ENCODE data around the gene FZD2. TPM values are rescaled to one million over a fixed set of nuclear protein-coding genes. Genes with fewer than 3 reads are reported as not detected.
A peak's percentile ranks its signal among the peaks of the same experiment; 100 is the strongest.
"Not testable (repeated sequence)": the region's sequence is repeated elsewhere in the genome, so short reads cannot be mapped to it uniquely, and the experiment has no call there.

Gene FZD2
- total RNA-seq, 1 experiment from 2014 or later = 12.8 TPM

DNA sequence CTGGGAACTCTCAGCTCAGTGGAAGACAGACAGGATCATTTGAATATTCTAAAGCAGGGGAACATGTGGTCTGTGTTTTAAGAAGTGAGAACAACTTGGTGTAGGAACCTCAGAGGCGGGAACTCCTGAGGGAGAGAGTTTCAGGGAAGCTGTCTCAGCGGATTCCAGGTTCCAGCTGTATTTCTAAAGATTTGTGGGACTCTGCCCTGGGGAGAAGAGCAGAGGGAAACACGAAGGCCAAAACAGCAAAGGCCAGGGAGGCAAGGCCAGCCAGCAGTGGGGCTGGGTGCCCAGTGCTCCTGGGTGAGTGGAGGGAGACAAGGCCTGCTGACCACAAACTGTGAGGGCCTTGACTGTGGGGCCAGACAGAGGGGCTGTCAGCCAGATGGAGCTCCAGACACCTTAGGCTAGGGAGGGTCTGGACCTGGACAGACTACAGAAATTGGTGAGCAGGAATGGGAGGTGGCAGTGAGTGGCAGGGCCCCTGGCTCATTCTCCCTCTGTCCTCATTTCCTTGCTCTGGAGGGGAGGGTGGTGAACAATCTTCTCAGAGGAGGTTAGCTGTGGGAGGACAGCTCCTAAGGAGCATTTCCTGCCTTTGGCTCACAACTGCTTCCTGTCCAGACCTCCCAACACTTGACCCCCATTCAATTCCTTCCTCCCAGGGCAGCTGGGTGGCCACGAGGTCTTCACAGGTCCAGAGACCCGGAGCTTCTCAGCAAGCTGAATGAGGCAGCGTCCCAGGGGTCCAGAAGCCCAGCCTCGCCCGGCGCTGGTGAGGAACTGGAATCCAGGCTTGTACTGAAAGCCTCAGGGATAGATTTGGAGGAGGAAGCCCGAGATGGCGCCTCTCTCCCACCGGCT is 21.0 kb upstream of the FZD2 start:
- H3K9me3 ChIP-seq (ENCODE audit: control insufficient read depth in 1 of 2, insufficient read depth in 1 of 2, low read depth in 1 of 2, low read length in 2 of 2) = no peaks in the 10 kb centered on the region
- peaks cover 6 to 28% of the 10 kb centered on the region in 2 experiments; a peak in 3 of 4 replicates for H3K4me1 ChIP-seq (ENCODE audit: control insufficient read depth in 1 of 2, insufficient read depth in 2 of 2, low read length in 2 of 2)
- TF ChIP-seq RAD21 (IDR thresholded peaks at IDR 0.05; ENCODE audit: low read depth) = no peak
- no peak for TF ChIP-seq YY1 (IDR thresholded peaks at IDR 0.05; ENCODE audit: extremely low read depth, insufficient replicate concordance, low read depth, low read length)
- TF ChIP-seq POLR2A (IDR thresholded peaks at IDR 0.05; ENCODE audit: borderline replicate concordance, extremely low read depth, insufficient read depth, insufficient read length) = no peak
- peak; percentile 27; the same call in 1 of the 2 replicates for TF ChIP-seq ZFX (IDR thresholded peaks at IDR 0.05)
- ChIA-PET POLR2A (no interaction called here), RAD21 (ENCODE audit: low non-redundant PET in 1 of 2, low total read pairs in 2 of 2, uncharacterized antibody in 2 of 2, unreplicated experiment in 2 of 2) (interaction anchor here in 1 of 2 experiments (0.6 kb wide), 1 partner anchor 224 kb away, joined by 3 read pairs; no protein-coding TSS in a partner anchor), CTCF (interaction anchor here (1.1 to 1.2 kb wide), 2 partner anchors 13 to 21 kb away, joined by 3 to 5 read pairs; partner anchors contain the start of gene FZD2)
- no peaks in the 10 kb centered on the region for H3K27me3 ChIP-seq (ENCODE audit: insufficient read depth, low read length)
- no peak overlapping the region for H3K27ac ChIP-seq (ENCODE audit: low read depth, low read length)
- intact Hi-C loops (cut with micrococcal nuclease) = no loop called here
- no peak for DNase-seq (ENCODE audit: low read depth, low spot score)
- H3K4me3 ChIP-seq (replicated peaks in 1 of 2; ENCODE audit: low read depth in 1 of 2, low read length in 2 of 2) = no peak overlapping the region
- BruUV-seq (replicated peaks) = no TSS peak
- H4K20me1 ChIP-seq (ENCODE audit: insufficient read depth) = no peaks in the 10 kb centered on the region
- H2AFZ ChIP-seq (ENCODE audit: low read depth, low read length, poor library complexity, severe bottlenecking) = no peak overlapping the region
- H3K36me3 ChIP-seq (ENCODE audit: control insufficient read depth in 1 of 2, insufficient read depth in 2 of 2, low read length in 2 of 2) = no peaks in the 10 kb centered on the region
- no peak overlapping the region for H3K9ac ChIP-seq (ENCODE audit: low read length)
- no peaks in the 10 kb centered on the region for H3K79me2 ChIP-seq (ENCODE audit: insufficient read depth, low read length)
- ATAC-seq = no peak
- H3K4me2 ChIP-seq (ENCODE audit: low read length) = no peak overlapping the region
- no peaks in the 10 kb centered on the region for H3K9me2 ChIP-seq (ENCODE audit: insufficient read depth)

- H3K4me2 ChIP-seq (ENCODE audit: low read length); RAD21 ChIA-PET (ENCODE audit: low non-redundant PET in 1 of 2, low total read pairs in 2 of 2, uncharacterized antibody in 2 of 2, unreplicated experiment in 2 of 2); ATAC-seq; POLR2A ChIA-PET; intact Hi-C loops (cut with micrococcal nuclease); H3K9me3 ChIP-seq (ENCODE audit: control insufficient read depth in 1 of 2, insufficient read depth in 1 of 2, low read depth in 1 of 2, low read length in 2 of 2); H2AFZ ChIP-seq (ENCODE audit: low read depth, low read length, poor library complexity, severe bottlenecking); H3K9ac ChIP-seq (ENCODE audit: low read length); H3K27me3 ChIP-seq (ENCODE audit: insufficient read depth, low read length); H3K27ac ChIP-seq (ENCODE audit: low read depth, low read length); H4K20me1 ChIP-seq (ENCODE audit: insufficient read depth); BruUV-seq (replicated peaks); H3K36me3 ChIP-seq (ENCODE audit: control insufficient read depth in 1 of 2, insufficient read depth in 2 of 2, low read length in 2 of 2); H3K4me3 ChIP-seq (replicated peaks in 1 of 2; ENCODE audit: low read depth in 1 of 2, low read length in 2 of 2); DNase-seq (ENCODE audit: low read depth, low spot score); H3K9me2 ChIP-seq (ENCODE audit: insufficient read depth); H3K79me2 ChIP-seq (ENCODE audit: insufficient read depth, low read length); CTCF ChIA-PET: not testable (repeated sequence)
- peaks cover 16 to 44% of the 10 kb centered on the region in 2 experiments for H3K4me1 ChIP-seq (ENCODE audit: control insufficient read depth in 1 of 2, insufficient read depth in 2 of 2, low read length in 2 of 2)
Observed at GRCh38 chr17:44537922-44538321, 19.4 kb upstream of the FZD2 start.

Data from HCT116 (cell line).